ENCODE results near the gene NPAS4. TPM values are rescaled to one million over a fixed set of nuclear protein-coding genes. Genes with fewer than 3 reads are reported as not detected.

NPAS4 gene
- total and polyA plus RNA-seq, 2 of the 13 experiments (the other 11 are each of a cell fraction or from before 2014, with no cell fraction given) = not detected

DNA sequence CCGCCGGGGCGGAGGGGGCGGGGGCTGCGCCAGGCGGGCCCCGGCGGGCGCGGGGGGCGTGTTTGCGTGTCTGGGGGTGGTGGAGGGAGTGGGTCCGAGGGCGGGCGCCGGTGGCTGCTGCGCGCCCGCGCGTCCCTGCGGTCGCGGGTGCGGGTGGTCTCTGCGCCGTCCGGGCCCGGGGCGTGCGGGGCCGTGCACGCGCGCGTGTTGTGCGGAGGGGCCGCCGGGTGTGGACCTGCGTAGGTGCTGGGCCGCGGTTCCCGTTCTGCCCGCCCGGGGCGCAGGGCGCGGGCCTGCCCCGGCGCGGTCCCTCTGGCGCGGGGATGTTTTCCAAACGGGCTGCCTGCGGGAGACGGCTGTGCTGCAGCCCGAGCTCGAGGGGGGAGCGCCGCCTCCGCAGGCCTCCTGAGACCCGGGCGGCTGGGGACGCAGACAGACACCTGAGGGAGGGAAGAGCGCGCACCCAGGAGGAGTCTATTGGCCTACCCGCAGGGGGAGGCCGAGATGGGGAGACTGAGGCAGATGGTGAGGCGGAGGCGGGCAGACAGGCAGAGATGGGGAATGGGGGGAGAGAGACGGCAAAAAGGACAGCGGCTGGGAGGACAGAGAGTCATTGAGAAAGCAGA, 46.3 kb downstream of the NPAS4 start (continued):
- TF ChIP-seq, protein P1, sequence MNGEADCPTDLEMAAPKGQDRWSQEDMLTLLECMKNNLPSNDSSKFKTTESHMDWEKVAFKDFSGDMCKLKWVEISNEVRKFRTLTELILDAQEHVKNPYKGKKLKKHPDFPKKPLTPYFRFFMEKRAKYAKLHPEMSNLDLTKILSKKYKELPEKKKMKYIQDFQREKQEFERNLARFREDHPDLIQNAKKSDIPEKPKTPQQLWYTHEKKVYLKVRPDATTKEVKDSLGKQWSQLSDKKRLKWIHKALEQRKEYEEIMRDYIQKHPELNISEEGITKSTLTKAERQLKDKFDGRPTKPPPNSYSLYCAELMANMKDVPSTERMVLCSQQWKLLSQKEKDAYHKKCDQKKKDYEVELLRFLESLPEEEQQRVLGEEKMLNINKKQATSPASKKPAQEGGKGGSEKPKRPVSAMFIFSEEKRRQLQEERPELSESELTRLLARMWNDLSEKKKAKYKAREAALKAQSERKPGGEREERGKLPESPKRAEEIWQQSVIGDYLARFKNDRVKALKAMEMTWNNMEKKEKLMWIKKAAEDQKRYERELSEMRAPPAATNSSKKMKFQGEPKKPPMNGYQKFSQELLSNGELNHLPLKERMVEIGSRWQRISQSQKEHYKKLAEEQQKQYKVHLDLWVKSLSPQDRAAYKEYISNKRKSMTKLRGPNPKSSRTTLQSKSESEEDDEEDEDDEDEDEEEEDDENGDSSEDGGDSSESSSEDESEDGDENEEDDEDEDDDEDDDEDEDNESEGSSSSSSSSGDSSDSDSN (CRISPR knock-in tag; IDR thresholded peaks at IDR 0.05) = peak; percentile 69; the same call in 1 of the 2 replicates
- TF ChIP-seq ZNF160 (CRISPR knock-in tag; IDR thresholded peaks at IDR 0.05) = no peak

DNA sequence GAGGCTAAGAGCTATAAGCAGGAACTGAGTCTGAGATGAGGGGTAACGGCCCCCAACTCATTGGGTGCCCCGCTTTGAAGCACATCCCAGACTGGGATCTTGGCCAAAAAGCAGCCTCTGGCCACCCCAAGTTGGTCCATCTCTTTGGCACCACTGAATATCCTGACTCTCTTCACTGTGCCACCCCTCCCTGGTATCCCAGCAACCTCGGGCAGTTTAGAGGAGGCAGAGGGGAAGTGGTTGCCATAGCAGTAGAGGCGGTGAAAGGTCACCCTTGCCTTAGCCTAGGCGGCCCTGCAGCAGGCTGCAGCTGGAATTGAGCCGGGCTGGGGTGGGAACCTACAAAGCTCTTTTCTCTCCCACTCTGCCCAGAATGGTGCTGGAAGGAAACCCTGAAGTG, 46.9 kb downstream of the NPAS4 start:
- Histone ChIP-seq H3K4me2 (ENCODE audit: low read depth, low read length) (peak overlapping the region; percentile 88), H2AFZ (ENCODE audit: low read length) (no peak overlapping the region), H3K27me3 (ENCODE audit: control insufficient read depth in 1 of 2, insufficient read depth in 2 of 2, low read length in 2 of 2) (peaks cover 0 to 12% of the 10 kb centered on the region in 2 experiments; a peak in 3 of 5 replicates), H3K4me1 (ENCODE audit: insufficient read depth, low read length) (peaks cover 26% of the 10 kb centered on the region), H4K20me1 (ENCODE audit: insufficient read depth, low read length) (no peaks in the 10 kb centered on the region; the same call in 1 of the 2 replicates), H3K4me3 (replicated peaks in 1 of 3; ENCODE audit: insufficient read depth in 1 of 3, low read depth in 2 of 3, low read length in 3 of 3) (peak overlapping the region; percentile 77 to 87 (median 84)), H3K9ac (ENCODE audit: insufficient read depth, low read depth, low read length) (peak overlapping the region; percentile 68; the same call in 1 of the 2 replicates), H3K9me3 (ENCODE audit: low read length) (no peaks in the 10 kb centered on the region), H3K79me2 (ENCODE audit: insufficient read depth, low read length) (no peaks in the 10 kb centered on the region), H3K36me3 (replicated peaks in 1 of 2; ENCODE audit: control insufficient read depth in 1 of 2, insufficient read depth in 2 of 2, low read length in 2 of 2) (no peaks in the 10 kb centered on the region; a peak in 2 of 5 replicates), H3K27ac (ENCODE audit: extremely low read length, insufficient read depth, low read length) (no peak overlapping the region)
- POLR2A ChIA-PET = interaction anchor here (0.5 to 3.4 kb wide), 3 partner anchors 10 to 877 kb away, joined by 3 to 48 read pairs (median 4); partner anchors contain the start of gene DPP3
- intact Hi-C loops (cut with micrococcal nuclease; ENCODE audit: unreplicated experiment) (no loop called here), in situ Hi-C loops (cut with HindIII; ENCODE audit: extremely low pct_ligation_motif_present, low pct_unique_long_range_greater_than_20kb) (no loop called here)
- TSS peak; percentile 57 for BruUV-seq (replicated peaks)
- CTCF ChIA-PET (ENCODE audit: low intra/inter-chr PET ratio, low total read pairs) = no interaction called here
- ATAC-seq (peak; percentile 59), DNase-seq (ENCODE audit: low spot score) (no peak), FAIRE-seq (no peak)
- WGBS (ENCODE audit: low lambda C conversion rate) = 54% methylated on average over 3 of the region's 6 CpGs
- TF ChIP-seq IRX3 (CRISPR knock-in tag; IDR thresholded peaks at IDR 0.05; ENCODE audit: borderline replicate concordance, low read depth) (no peak), RFX3 (CRISPR knock-in tag; IDR thresholded peaks at IDR 0.05) (peak; percentile 68), ZFY (CRISPR knock-in tag; IDR thresholded peaks at IDR 0.05) (no peak), SOX13 (IDR thresholded peaks at IDR 0.05) (no peak), SOX13 (CRISPR knock-in tag; conservative IDR thresholded peaks at IDR 0.05 in 1 of 2, IDR thresholded peaks at IDR 0.05 in 1 of 2) (no peak), SP140L (CRISPR knock-in tag; IDR thresholded peaks at IDR 0.05; ENCODE audit: borderline replicate concordance) (no peak), ZNF143 (CRISPR knock-in tag; IDR thresholded peaks at IDR 0.05) (no peak), ZNF737 (CRISPR knock-in tag; IDR thresholded peaks at IDR 0.05; ENCODE audit: borderline replicate concordance) (0 out of 2 replicates have a peak, but pooled peaks have one; percentile 17), ZNF510 (CRISPR knock-in tag; IDR thresholded peaks at IDR 0.05; ENCODE audit: low read depth) (no peak), ZNF251 (CRISPR knock-in tag; IDR thresholded peaks at IDR 0.05) (no peak), FOXP1 (IDR thresholded peaks at IDR 0.05) (no peak), FOXP1 (CRISPR knock-in tag; IDR thresholded peaks at IDR 0.05) (no peak), RXRB (CRISPR knock-in tag; IDR thresholded peaks at IDR 0.05; ENCODE audit: borderline replicate concordance) (peak; percentile 42; the same call in 1 of the 2 replicates), HMGXB4 (CRISPR knock-in tag; IDR thresholded peaks at IDR 0.05; ENCODE audit: borderline replicate concordance in 1 of 2, low read depth in 1 of 2) (0 out of 4 replicates have a peak, but pooled peaks of 1 of the 2 experiments have one; percentile 11)
- TF ChIP-seq, protein P2, sequence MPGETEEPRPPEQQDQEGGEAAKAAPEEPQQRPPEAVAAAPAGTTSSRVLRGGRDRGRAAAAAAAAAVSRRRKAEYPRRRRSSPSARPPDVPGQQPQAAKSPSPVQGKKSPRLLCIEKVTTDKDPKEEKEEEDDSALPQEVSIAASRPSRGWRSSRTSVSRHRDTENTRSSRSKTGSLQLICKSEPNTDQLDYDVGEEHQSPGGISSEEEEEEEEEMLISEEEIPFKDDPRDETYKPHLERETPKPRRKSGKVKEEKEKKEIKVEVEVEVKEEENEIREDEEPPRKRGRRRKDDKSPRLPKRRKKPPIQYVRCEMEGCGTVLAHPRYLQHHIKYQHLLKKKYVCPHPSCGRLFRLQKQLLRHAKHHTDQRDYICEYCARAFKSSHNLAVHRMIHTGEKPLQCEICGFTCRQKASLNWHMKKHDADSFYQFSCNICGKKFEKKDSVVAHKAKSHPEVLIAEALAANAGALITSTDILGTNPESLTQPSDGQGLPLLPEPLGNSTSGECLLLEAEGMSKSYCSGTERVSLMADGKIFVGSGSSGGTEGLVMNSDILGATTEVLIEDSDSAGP (CRISPR knock-in tag; IDR thresholded peaks at IDR 0.05; ENCODE audit: borderline replicate concordance) = peak; percentile 47; the same call in 1 of the 2 replicates

Measured in HepG2 (cell line).